Stimulated activated CD4-positive, alpha-beta T cell treated with anti-CD3 and anti-CD28 coated beads, TNF-alpha, amount 100 ng/mL, for 4 hours (primary cell): ENCODE data around the gene PKNOX2.

Source experiments
- DNase-seq, 3 experiments: peaks; one replicate each; pipeline ENCODE4 v3.0.0-alpha.2; 2020; ENCODE audit warnings: low read depth in 3 of 3

The PKNOX2 gene, protein sequence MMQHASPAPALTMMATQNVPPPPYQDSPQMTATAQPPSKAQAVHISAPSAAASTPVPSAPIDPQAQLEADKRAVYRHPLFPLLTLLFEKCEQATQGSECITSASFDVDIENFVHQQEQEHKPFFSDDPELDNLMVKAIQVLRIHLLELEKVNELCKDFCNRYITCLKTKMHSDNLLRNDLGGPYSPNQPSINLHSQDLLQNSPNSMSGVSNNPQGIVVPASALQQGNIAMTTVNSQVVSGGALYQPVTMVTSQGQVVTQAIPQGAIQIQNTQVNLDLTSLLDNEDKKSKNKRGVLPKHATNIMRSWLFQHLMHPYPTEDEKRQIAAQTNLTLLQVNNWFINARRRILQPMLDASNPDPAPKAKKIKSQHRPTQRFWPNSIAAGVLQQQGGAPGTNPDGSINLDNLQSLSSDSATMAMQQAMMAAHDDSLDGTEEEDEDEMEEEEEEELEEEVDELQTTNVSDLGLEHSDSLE

GRCh38 chr11:125164422-125165110 is at the start of gene PKNOX2:
Gene PKNOX2, plus strand, starts transcription at chr11:125164751. Its CDS starts 186,555 bp downstream, at chr11:125351306.
- DNase-seq: peak; percentile 36 to 65 (median 60)

DNA sequence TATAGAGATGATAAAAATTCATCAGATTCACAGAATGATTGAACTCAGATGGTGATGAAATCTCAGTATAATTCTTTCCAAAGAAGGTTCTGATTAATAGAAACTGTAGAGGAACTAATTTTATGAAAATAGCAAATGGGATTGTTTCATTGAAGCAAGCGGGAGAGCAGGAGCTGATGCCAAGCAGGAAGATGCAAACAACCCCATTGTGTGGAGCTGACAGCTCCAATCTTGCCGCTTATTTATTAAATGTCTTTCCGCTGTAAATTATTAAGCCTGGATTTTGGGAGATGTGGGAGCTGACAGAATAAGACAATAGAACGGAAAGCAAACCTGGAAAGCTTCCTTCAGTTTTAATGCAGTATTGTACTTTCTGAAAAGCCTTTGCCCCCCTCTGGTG is 47.1 kb upstream of the PKNOX2 start:
- DNase-seq: no peak

DNA sequence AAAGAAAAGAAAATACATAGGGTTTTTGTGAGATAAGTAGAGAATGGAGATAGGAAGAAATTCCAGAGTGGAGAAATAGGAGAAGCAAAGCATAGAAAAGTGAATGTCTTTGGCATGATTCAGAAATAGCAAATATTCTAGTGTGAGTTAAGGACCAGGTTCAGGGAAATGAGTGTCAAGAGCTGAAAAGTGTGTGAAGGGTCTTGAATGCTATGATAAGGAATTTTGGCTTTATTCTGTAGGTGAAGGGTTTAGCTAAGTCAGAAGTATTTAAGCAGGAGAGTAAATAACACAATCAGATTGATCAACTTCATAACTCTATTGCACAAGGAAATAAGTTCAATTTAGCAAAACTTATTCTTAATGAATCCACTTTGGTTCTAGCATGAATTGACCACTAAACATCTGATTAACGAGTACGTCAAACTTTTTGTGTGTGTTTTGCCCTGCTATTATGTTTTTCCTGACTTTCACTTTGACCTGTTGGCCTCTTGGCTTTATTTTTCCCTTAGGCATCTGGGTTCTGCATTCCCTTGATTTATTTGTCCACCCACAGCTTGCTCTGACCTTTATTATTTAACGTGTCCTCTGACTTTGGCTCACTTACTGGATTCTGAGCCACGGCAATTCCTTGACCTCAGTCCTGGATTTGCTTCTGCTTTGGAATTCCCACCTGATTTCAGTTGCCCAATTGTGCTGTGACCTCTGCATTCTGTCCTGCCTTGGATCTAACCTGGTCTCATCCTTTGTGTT is 41.2 kb upstream of the PKNOX2 start:
- no peak for DNase-seq

DNA sequence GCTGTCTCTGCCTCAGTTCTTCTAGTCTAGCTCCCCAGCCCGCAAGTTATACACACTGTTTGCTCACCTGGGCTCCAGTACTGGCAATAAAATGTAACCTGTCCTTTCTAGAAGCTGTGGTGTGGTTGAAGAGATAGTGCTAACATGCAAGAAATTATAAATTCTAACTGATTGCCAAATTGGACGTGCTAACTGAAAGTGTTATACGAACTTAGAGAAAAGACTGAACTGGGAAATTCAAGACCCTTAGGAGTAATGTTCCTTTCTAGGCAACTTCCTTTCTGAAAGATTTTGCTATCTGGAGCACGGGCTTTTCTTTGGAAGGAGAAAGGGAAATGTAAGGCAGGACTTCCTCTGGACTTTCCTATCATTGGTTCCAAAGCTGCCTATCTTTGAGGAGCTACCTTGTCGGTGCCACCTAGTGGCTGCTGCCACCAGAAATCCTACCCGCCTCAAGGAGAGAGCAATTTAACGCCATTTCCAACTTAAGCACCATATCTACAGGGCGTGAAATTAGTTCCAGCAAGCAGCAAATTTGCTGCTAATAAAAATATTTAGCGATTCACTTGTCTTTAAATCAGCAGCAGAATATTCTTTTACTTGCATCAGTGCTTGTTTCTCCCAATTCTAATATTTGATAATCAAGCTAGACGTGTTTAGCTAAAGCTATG is 40.5 kb upstream of the PKNOX2 start:
- no peak for DNase-seq

DNA sequence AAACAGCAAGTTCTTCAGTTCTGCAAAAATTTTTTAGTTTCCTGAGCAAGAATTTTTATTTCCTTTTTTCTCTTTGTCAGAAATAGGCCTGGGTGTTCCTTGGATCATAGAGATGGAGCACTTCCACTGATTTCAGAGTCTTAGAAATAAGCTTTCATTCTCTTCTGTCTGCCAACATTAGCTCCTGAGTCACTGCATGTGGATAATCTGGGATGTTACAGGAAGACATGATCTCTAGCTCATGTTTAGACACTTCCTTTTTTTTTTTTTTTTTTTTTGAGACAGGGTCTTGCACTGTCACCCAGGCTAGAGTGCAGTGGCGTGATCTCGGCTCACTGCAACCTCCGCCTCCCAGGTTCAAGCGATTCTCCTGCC is 39.9 kb upstream of the PKNOX2 start:
- DNase-seq: no peak

GRCh38 chr11:125128450-125128849 is 36.1 kb upstream of the PKNOX2 start:
- DNase-seq: no peak

- DNase-seq: no peak
Observed at GRCh38 chr11:125129316-125129993, 35.1 kb upstream of the PKNOX2 start.

GRCh38 chr11:125132071-125132470 is 32.5 kb upstream of the PKNOX2 start:
- DNase-seq: no peak

DNA sequence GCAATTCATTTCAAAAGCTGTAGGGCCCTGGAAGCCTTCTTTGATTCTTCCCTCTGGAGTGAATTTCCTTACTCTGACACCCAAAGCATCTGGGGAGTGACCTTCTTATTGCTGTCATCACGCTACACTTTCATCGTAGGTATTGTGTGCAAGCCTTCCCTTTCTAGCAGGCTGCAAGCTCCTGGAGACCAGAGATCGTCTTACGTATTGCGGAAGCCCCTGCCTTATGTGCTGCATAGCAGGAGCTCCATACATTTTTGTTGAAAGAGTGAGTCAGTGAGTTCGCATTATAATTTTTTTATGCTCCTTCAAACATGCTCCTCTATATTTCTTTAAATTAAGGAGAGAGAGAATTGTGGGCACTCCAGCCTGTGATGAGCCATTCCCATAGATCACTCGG is 32.0 kb upstream of the PKNOX2 start:
- DNase-seq: no peak

GRCh38 chr11:125136001-125136400 is 28.6 kb upstream of the PKNOX2 start:
- no peak for DNase-seq

GRCh38 chr11:125138966-125139365 is 25.6 kb upstream of the PKNOX2 start:
- DNase-seq: no peak

DNA sequence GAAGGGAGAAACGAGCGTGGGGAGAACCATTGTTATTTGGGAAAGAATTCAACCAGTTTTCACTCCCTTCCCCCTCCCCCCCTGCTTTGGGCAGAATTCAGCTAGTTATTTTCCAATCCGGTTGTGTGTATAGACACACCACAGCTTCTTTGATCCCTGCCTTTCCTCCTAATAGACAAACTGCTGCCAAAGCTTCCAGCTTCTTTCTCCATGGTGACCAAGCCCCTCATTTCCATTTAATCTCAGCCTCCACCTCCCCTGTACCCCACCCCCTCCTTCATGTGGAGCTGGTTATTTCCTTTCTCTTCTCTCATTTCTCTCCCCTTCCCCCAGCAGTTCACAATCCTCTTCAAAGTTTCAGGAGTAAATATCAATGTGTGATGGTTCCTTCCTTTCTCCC is 24.8 kb upstream of the PKNOX2 start:
- DNase-seq: no peak

DNA sequence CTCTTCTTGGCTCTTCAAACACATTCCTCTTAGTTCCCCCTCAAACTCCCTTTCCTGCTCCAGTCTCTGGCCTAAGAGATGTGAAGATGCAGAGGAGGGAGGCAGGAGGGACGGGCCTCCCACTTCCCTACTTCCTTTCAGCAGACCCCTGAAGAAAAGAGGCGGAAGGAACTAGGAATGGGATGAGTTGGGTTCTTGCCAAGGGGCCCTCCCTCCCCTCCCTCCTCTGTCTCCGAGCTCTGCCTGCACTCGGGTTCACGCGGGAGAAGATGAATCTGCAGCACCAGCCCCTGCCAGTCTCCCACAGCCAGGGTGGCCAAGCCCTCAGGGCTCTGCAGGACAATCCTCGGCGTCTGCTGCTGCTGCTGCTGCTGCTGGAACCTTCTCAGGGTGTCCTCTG is 24.3 kb upstream of the PKNOX2 start:
- DNase-seq: no peak

DNA sequence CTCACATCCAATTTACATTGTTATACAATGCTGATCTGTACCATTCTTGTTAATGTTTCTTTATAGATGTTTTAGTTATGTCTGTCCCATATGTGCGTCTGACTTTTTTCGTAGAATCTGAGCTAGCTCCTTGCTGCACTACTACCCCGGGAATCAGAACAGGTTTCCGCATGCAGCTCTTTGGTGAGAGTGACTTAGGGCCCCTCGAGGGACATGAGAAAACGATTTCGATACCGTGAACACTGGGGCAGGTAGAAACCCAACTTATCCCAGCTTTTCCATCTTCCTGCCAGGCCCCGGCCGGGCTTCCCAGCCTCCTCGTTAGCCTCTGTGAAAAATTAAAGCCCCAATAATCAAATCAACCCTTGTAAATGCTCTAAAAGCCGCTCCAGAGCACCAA is 23.4 kb upstream of the PKNOX2 start:
- no peak for DNase-seq

- peak in 2 of 3 experiments; percentile 29 to 44 for DNase-seq
Observed at GRCh38 chr11:125141686-125142535, 22.6 kb upstream of the PKNOX2 start.

- no peak for DNase-seq
Observed at GRCh38 chr11:125146232-125146631, 18.3 kb upstream of the PKNOX2 start.

GRCh38 chr11:125147280-125147679 is 17.3 kb upstream of the PKNOX2 start:
- no peak for DNase-seq

DNA sequence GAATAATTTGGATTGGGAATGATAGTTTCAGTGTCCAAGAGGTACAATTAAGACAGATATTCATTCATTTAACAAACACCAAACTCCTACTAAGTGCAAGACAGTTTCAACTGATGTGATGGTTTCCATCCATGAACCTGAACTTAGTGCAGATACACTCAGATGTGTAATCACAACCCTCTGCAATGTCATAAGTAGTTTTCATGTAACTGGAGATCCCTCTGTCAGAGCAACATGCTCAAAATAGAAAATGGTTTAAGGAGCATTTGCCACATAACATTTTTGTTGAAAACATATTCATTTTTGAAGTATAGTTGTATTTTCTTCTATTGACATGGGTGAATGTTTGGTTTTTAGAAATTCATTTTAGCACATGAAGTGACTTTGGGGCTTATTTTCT is 16.5 kb upstream of the PKNOX2 start:
- no peak for DNase-seq

DNA sequence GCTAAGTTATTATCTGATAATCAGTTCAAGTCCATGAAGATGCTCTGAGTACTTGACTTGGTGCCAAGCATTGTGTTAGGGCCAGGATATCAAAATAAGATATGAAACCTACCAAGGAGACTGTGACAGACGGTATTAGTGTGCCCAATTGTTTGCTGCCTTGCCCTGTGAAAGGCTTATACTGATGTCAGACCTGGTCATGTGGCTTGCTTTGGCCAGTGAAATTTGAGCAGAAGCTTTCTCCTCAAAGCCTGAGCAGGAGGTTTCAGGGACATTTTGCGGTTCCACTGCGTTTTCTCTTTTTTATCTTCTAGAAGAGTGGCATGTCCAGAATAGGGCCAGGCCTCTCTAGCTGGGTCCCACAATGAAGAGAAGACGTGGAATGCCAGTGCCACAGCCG is 15.8 kb upstream of the PKNOX2 start:
- no peak for DNase-seq

DNA sequence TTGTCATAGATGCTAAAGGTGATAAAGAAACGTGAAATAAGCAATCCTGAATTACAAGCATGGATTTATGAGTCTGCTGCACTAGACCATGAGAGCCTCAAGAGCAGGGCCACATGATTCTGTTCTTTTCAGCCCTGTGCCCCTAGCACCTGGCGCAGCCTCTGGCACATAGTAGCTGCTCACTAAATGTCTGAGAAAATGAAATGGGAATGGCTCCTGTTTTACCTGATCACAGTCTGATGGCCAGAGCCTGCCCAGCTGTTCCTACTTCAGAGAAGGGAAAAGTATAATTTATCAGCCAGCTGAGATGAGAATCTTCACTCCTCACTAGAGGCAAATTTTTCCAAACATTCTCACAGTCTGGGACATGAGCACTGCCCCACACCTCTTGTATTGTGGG is 10.7 kb upstream of the PKNOX2 start:
- no peak for DNase-seq
